Mesendoderm (in vitro differentiated cells): Measurements from ENCODE around the gene GPR152.
A peak's percentile ranks its signal among the peaks of the same experiment; 100 is the strongest.

Experiments used
- DNase-seq: peaks from one replicate; pipeline ENCODE4 v3.0.0; 2013
- H2AK5ac ChIP-seq: 2 replicates; pipeline ENCODE4 v1.6.1; 2013; ENCODE audit warnings: low read length, inconsistent platforms
- H2BK120ac ChIP-seq: 2 replicates; pipeline ENCODE4 v1.6.1; 2013; ENCODE audit warnings: low read depth, mild to moderate bottlenecking, low read length, moderate library complexity, mixed read lengths
- H2BK15ac ChIP-seq: replicated peaks from 2 replicates; pipeline ENCODE4 v1.6.1; 2013; ENCODE audit warnings: low read depth, mild to moderate bottlenecking, moderate library complexity
- H2BK5ac ChIP-seq: 2 replicates; pipeline ENCODE4 v1.6.1; 2013; ENCODE audit warnings: low read length, inconsistent platforms
- H3K18ac ChIP-seq: 2 replicates; pipeline ENCODE4 v1.6.1; 2013; ENCODE audit warnings: mild to moderate bottlenecking, low read length, mixed read lengths
- H3K23ac ChIP-seq: one replicate; pipeline ENCODE4 v1.6.1; 2013; ENCODE audit warnings: low read length
- H3K27ac ChIP-seq: 2 replicates; pipeline ENCODE4 v1.5.1; 2013; ENCODE audit warnings: low read depth, mild to moderate bottlenecking, inconsistent platforms, low read length, moderate library complexity
- H3K27me3 ChIP-seq: 2 replicates; pipeline ENCODE4 v1.6.1; 2013; ENCODE audit warnings: low read length, control low read depth, mild to moderate bottlenecking, inconsistent platforms; ENCODE audit not compliant: insufficient read depth, poor library complexity
- H3K36me3 ChIP-seq: 2 replicates; pipeline ENCODE4 v1.6.1; 2013; ENCODE audit warnings: low read length, inconsistent platforms; ENCODE audit not compliant: control insufficient read depth, insufficient read depth
- H3K4ac ChIP-seq: one replicate; pipeline ENCODE4 v1.6.1; 2013; ENCODE audit warnings: low read depth, mild to moderate bottlenecking, low read length, moderate library complexity
- H3K4me1 ChIP-seq: 2 replicates; pipeline ENCODE4 v1.6.1; 2013; ENCODE audit warnings: low read depth, low read length, inconsistent platforms; ENCODE audit not compliant: control insufficient read depth
- H3K4me2 ChIP-seq: 2 replicates; pipeline ENCODE4 v1.6.1; 2013; ENCODE audit warnings: low read length
- H3K4me3 ChIP-seq: 2 replicates; pipeline ENCODE4 v1.5.1; 2013; ENCODE audit warnings: mild to moderate bottlenecking, low read length
- H3K56ac ChIP-seq: one replicate; pipeline ENCODE4 v1.6.1; 2013; ENCODE audit warnings: low read length
- H3K79me1 ChIP-seq: 2 replicates; pipeline ENCODE4 v1.6.1; 2013; ENCODE audit warnings: low read length, inconsistent platforms
- H3K79me2 ChIP-seq: 2 replicates; pipeline ENCODE4 v1.6.1; 2013; ENCODE audit warnings: mild to moderate bottlenecking, low read length; ENCODE audit not compliant: control insufficient read depth, insufficient read depth
- H3K9ac ChIP-seq: 2 replicates; pipeline ENCODE4 v1.6.1; 2013; ENCODE audit warnings: low read length, inconsistent platforms
- H4K5ac ChIP-seq: one replicate; pipeline ENCODE4 v1.6.1; 2013; ENCODE audit warnings: low read length
- H4K8ac ChIP-seq: one replicate; pipeline ENCODE4 v1.6.1; 2013; ENCODE audit warnings: low read depth, mild to moderate bottlenecking, control low read depth, low read length, moderate library complexity
- WGBS: extraction: QIAGEN DNeasy Blood & Tissue Kit; methylation state at CpG from one replicate; pipeline ENCODE4 v1.1.7; 2013; ENCODE audit warnings: low lambda C conversion rate, missing lambda C conversion rate; ENCODE audit not compliant: insufficient coverage; ENCODE audit errors: extremely low coverage; 5-methylcytosine and 5-hydroxymethylcytosine counted together

The GPR152 gene

GRCh38 chr11:67464411-67465188 lies 12.1 kb upstream of the GPR152 start:
- peak overlapping the region; percentile 91 for H3K9ac ChIP-seq
- H2BK120ac ChIP-seq: no peak overlapping the region
- peak overlapping the region; percentile 99 for H3K56ac ChIP-seq
- H4K8ac ChIP-seq: peak overlapping the region; percentile 44
- no peaks in the 10 kb centered on the region for H3K27me3 ChIP-seq
- H3K23ac ChIP-seq: no peak overlapping the region
- H3K36me3 ChIP-seq: no peaks in the 10 kb centered on the region
- H3K79me1 ChIP-seq: peaks cover 2% of the 10 kb centered on the region
- peak overlapping the region; percentile 66 for H3K4ac ChIP-seq
- no CpG with 5 or more reads among the region's 56 CpGs for WGBS
- peak overlapping the region; percentile 67 for H2AK5ac ChIP-seq
- peak overlapping the region; percentile 75 for H3K18ac ChIP-seq
- no peak overlapping the region for H4K5ac ChIP-seq
- peak; percentile 94 for DNase-seq
- H2BK15ac ChIP-seq: no peak overlapping the region
- peak overlapping the region; percentile 80 for H3K4me3 ChIP-seq
- H3K4me2 ChIP-seq: peak overlapping the region; percentile 91
- H3K79me2 ChIP-seq: no peaks in the 10 kb centered on the region
- no peak overlapping the region for H2BK5ac ChIP-seq
- H3K27ac ChIP-seq: peak overlapping the region; percentile 57
- peaks cover 3% of the 10 kb centered on the region for H3K4me1 ChIP-seq

DNA sequence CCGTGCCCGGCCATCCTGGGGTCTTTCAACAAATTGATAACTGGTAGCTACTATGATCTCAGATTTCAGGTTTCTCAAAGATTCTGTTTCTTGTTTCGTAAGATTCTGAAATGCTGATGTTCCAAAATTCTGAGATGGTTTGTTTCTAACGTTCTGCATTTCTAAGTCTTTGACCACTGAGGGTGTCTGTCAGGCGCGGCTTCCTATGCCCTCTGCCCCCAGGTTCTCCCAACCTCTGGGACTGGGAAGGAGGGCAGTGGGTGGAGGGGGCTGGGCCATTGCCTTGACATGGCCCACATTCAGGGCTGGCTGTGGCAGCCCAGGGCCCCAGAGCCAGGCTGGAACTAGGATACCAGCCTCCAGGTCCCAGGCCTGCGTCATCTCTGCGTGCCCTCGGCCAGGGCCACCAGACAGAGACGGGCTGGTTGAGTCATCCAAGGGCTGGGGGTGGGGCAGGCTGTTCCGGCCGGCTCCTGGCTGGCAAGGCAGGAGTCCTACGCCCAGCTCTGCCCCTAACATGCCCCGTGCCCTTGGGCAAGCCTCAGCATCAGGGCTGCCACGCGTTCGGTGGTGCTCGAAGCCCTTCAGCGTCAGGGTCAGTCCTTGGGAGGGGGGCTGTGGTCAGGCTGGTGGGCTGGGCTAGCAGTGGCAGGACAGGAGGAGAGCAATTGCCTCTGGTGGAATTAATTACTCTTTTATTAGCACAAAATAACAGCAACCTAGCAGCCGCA lies 11.3 kb upstream of the GPR152 start:
- Histone ChIP-seq H4K8ac (peak overlapping the region; percentile 44), H3K18ac (no peak overlapping the region), H3K27ac (no peak overlapping the region), H3K4me2 (no peak overlapping the region), H3K36me3 (no peaks in the 10 kb centered on the region), H3K56ac (peak overlapping the region; percentile 77), H2BK5ac (no peak overlapping the region), H2BK120ac (no peak overlapping the region), H3K4me1 (peaks cover 3% of the 10 kb centered on the region), H3K4ac (peak overlapping the region; percentile 20), H3K9ac (peak overlapping the region; percentile 62), H3K4me3 (no peak overlapping the region), H3K23ac (no peak overlapping the region), H2AK5ac (peak overlapping the region; percentile 96), H3K79me1 (peaks cover 2% of the 10 kb centered on the region), H3K27me3 (no peaks in the 10 kb centered on the region), H4K5ac (no peak overlapping the region), H3K79me2 (no peaks in the 10 kb centered on the region), H2BK15ac (no peak overlapping the region)
- no CpG with 5 or more reads among the region's 20 CpGs for WGBS
- no peak for DNase-seq

DNA sequence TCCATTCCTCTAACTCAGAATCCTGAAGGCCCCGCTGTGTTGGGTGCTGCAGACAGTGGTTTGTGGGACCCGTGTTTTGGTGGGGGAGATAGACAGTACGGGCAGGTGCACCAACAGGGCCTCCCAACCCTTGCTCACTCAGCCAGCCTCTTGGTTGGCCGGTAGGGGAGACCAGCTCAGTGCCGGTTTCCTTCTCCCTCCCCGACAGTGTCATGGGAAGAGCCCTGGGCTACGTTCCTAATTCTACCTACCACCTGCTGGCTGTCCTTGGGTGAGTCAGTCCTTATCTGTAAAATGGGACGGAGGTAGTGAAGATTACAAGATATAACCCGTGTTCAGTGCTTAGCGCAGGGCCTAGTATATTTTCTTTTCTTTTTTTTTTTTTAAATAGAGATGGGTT lies 10.7 kb upstream of the GPR152 start:
- Histone ChIP-seq H3K27me3 (no peaks in the 10 kb centered on the region), H2BK5ac (no peak overlapping the region), H2AK5ac (no peak overlapping the region), H3K36me3 (no peaks in the 10 kb centered on the region), H3K9ac (no peak overlapping the region), H3K27ac (no peak overlapping the region), H2BK15ac (no peak overlapping the region), H4K8ac (no peak overlapping the region), H3K4me1 (peaks cover 1% of the 10 kb centered on the region), H3K4me3 (no peak overlapping the region), H4K5ac (no peak overlapping the region), H3K18ac (no peak overlapping the region), H3K79me2 (no peaks in the 10 kb centered on the region), H3K23ac (no peak overlapping the region), H3K4me2 (no peak overlapping the region), H3K4ac (no peak overlapping the region), H2BK120ac (no peak overlapping the region), H3K56ac (no peak overlapping the region), H3K79me1 (peaks cover under 1% of the 10 kb centered on the region)
- no CpG with 5 or more reads among the region's 10 CpGs for WGBS
- DNase-seq: no peak

DNA sequence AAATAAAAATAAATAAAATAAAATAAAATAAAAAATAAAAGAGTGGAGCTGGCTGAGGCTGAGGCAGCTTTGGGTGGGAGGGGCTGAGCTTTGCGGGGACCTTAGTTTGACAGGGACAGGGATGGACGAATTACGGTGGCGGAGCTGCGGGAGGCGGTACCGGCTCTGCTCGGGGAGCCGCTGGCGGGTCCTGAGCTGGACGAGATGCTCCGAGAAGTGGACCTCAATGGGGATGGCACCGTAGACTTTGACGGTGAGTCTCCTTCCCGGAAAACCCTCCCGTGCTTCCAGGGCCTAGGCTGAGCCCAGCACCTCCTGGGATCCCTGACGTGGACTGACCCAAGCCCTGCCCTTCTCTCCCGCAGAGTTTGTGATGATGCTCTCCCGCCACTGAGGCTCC lies 5.7 kb upstream of the GPR152 start:
- Histone ChIP-seq H3K4me3 (no peak overlapping the region), H3K79me2 (no peaks in the 10 kb centered on the region), H2BK5ac (no peak overlapping the region), H4K8ac (no peak overlapping the region), H3K18ac (no peak overlapping the region), H3K23ac (no peak overlapping the region), H3K4ac (no peak overlapping the region), H3K4me2 (no peak overlapping the region), H3K36me3 (no peaks in the 10 kb centered on the region), H3K56ac (no peak overlapping the region), H2BK15ac (no peak overlapping the region), H3K79me1 (no peaks in the 10 kb centered on the region), H4K5ac (no peak overlapping the region), H3K4me1 (no peaks in the 10 kb centered on the region), H3K27me3 (no peaks in the 10 kb centered on the region), H3K9ac (no peak overlapping the region), H2BK120ac (no peak overlapping the region), H2AK5ac (no peak overlapping the region), H3K27ac (no peak overlapping the region)
- no peak for DNase-seq
- no CpG with 5 or more reads among the region's 19 CpGs for WGBS

DNA sequence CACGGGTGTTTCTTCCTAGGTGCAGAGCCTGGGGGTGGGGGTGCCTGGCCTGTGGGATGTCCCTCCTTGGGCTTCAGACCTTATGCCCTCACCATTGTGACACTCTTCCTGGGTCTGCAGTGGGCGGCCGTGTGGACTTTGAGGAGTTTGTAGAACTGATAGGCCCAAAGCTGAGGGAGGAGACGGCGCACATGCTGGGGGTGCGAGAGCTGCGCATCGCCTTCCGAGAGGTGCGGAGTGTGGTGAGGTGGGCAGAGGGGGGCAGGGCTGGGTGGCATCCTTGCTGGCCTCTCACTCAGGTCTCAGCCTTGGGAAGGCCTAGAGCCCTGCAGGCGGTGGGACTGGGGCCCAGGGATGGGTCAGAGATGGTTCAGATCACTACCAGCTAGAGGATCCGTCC lies 4.9 kb upstream of the GPR152 start:
- Histone ChIP-seq H3K27ac (no peak overlapping the region), H3K18ac (no peak overlapping the region), H3K4me2 (no peak overlapping the region), H3K4ac (no peak overlapping the region), H2AK5ac (no peak overlapping the region), H3K23ac (no peak overlapping the region), H2BK15ac (no peak overlapping the region), H4K5ac (no peak overlapping the region), H3K4me3 (no peak overlapping the region), H2BK5ac (no peak overlapping the region), H3K56ac (no peak overlapping the region), H3K27me3 (no peaks in the 10 kb centered on the region), H3K36me3 (no peaks in the 10 kb centered on the region), H2BK120ac (no peak overlapping the region), H3K4me1 (no peaks in the 10 kb centered on the region), H3K79me2 (no peaks in the 10 kb centered on the region), H3K9ac (no peak overlapping the region), H3K79me1 (no peaks in the 10 kb centered on the region), H4K8ac (no peak overlapping the region)
- no peak for DNase-seq
- WGBS: no CpG with 5 or more reads among the region's 12 CpGs
